DOHH2 (cell line): ENCODE measurements around the gene MTPN.

ENCODE experiments used
- CTCF ChIP-seq: fragments of 200-600 bp; sonication (generic); IDR thresholded peaks from one replicate; pipeline ENCODE4 v1.5.1; 2014; ENCODE audit warnings: antibody characterized with exemption, mild to moderate bottlenecking, low read depth, low read length; ENCODE audit not compliant: poor library complexity, severe bottlenecking
- EZH2phosphoT487 ChIP-seq: fragments of 200-600 bp; sonication (generic); IDR thresholded peaks from 2 replicates; pipeline ENCODE4 v1.6.1; 2017; ENCODE audit warnings: borderline replicate concordance, mild to moderate bottlenecking, antibody characterized with exemption, low read length, moderate library complexity, mixed read lengths

DNA sequence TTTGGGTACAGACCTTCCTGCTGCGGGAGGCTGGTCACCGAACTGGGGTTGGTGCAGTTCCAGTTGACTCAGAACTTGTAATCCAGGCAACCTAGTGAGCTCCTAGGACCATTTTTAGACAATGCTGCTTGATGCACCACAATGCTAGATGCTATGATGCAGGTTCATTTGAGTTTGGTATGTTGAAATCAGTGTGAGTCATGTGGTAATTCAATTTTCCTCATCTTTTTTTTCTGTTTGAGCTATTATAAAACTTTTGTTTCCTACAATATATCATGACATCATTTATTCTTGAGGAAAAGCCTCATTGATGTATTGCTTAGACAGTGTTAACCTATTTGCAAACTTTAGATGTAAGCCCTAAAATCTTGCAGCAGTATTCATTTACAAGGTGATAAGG, 40.9 kb upstream of the MTPN start:
- TF ChIP-seq CTCF (no peak), EZH2phosphoT487 (no peak)
